GM23338 (cell line): Measurements from ENCODE around the gene IL11. TPM values are rescaled to one million over a fixed set of nuclear protein-coding genes. Genes with fewer than 3 reads are reported as not detected.

ENCODE experiments used
- ATAC-seq: fragments of 200-7000 bp; cut with Tn5 transposase; 3 replicates; pipeline ENCODE4 v1.9.1; 2020
- DNase-seq: peaks from one replicate; pipeline ENCODE4 v3.0.0-alpha.2; 2015; ENCODE audit warnings: low spot score
- H2AFZ ChIP-seq: fragments of 200-600 bp; sonication (generic); 2 replicates; pipeline ENCODE4 v1.8.0; 2016; ENCODE audit warnings: antibody characterized with exemption, mild to moderate bottlenecking, moderate library complexity
- H3F3A ChIP-seq: fragments of 200-600 bp; sonication (generic); replicated peaks from 2 replicates; pipeline ENCODE4 v1.8.0; 2017; ENCODE audit warnings: antibody characterized with exemption, mixed run types, low read depth
- H3K27ac ChIP-seq: fragments of 200-600 bp; sonication (generic); 2 replicates; pipeline ENCODE4 v1.6.1; 2016; ENCODE audit warnings: low read depth
- H3K27me3 ChIP-seq: fragments of 200-600 bp; sonication (generic); 2 replicates; pipeline ENCODE4 v1.8.0; 2016; ENCODE audit warnings: mild to moderate bottlenecking, mixed run types, moderate library complexity; ENCODE audit not compliant: insufficient read depth
- H3K36me3 ChIP-seq: fragments of 200-600 bp; sonication (generic); 2 replicates; pipeline ENCODE4 v1.8.0; 2016; ENCODE audit warnings: mild to moderate bottlenecking; ENCODE audit not compliant: insufficient read depth
- H3K4me1 ChIP-seq: fragments of 200-600 bp; sonication (generic); 2 replicates; pipeline ENCODE4 v1.8.0; 2016; ENCODE audit warnings: mild to moderate bottlenecking, moderate library complexity; ENCODE audit not compliant: insufficient read depth
- H3K4me2 ChIP-seq: fragments of 200-600 bp; sonication (generic); 2 replicates; pipeline ENCODE4 v1.7.1; 2017; ENCODE audit warnings: mixed run types
- H3K4me3 ChIP-seq: fragments of 200-600 bp; sonication (generic); 2 replicates; pipeline ENCODE4 v1.6.1; 2016; ENCODE audit warnings: mixed run types
- H3K79me2 ChIP-seq: fragments of 200-600 bp; sonication (generic); replicated peaks from 2 replicates; pipeline ENCODE4 v1.8.0; 2017; ENCODE audit warnings: mild to moderate bottlenecking; ENCODE audit not compliant: insufficient read depth
- H3K9me2 ChIP-seq: fragments of 200-600 bp; sonication (generic); 2 replicates; pipeline ENCODE4 v1.8.0; 2017; ENCODE audit not compliant: insufficient read depth
- H4K20me1 ChIP-seq: fragments of 200-600 bp; sonication (generic); replicated peaks from 2 replicates; pipeline ENCODE4 v1.8.0; 2017; ENCODE audit warnings: mild to moderate bottlenecking; ENCODE audit not compliant: insufficient read depth
- H3K27ac Mint-ChIP-seq: 2 replicates; pipeline ENCODE4 v1.8.0; 2020; ENCODE audit warnings: inconsistent platforms, mild to moderate bottlenecking, moderate library complexity, mixed read lengths
- H3K27me3 Mint-ChIP-seq: 3 replicates; pipeline ENCODE4 v1.8.0; 2022; ENCODE audit warnings: low read depth, mild to moderate bottlenecking, moderate library complexity, mixed read lengths, inconsistent platforms; ENCODE audit not compliant: insufficient read depth, poor library complexity
- H3K36me3 Mint-ChIP-seq: 3 replicates; pipeline ENCODE4 v1.8.0; 2021; ENCODE audit warnings: low read depth, mild to moderate bottlenecking, inconsistent platforms, moderate library complexity, mixed read lengths
- H3K4me1 Mint-ChIP-seq: 3 replicates; pipeline ENCODE4 v1.8.0; 2020; ENCODE audit warnings: mild to moderate bottlenecking, inconsistent platforms, mixed read lengths
- H3K4me3 Mint-ChIP-seq: 3 replicates; pipeline ENCODE4 v1.8.0; 2021; ENCODE audit warnings: moderate library complexity, mild to moderate bottlenecking, inconsistent platforms, mixed read lengths
- H3K9me3 Mint-ChIP-seq: 3 replicates; pipeline ENCODE4 v1.8.0; 2020; ENCODE audit warnings: moderate library complexity, mild to moderate bottlenecking, inconsistent platforms, mixed read lengths
- CREB1 ChIP-seq: fragments of 250-450 bp; sonication (Bioruptor Pico); IDR thresholded peaks from 2 replicates; pipeline ENCODE4 v1.5.0; 2020; ENCODE audit warnings: low read depth, mild to moderate bottlenecking, moderate library complexity
- ETS1 ChIP-seq: IDR thresholded peaks from 2 replicates; pipeline ENCODE4 v1.6.1; 2016; ENCODE audit warnings: antibody characterized with exemption
- EZH2 ChIP-seq: fragments of 200-600 bp; sonication (generic); IDR thresholded peaks from one replicate; pipeline ENCODE4 v1.8.0; 2017; ENCODE audit warnings: antibody characterized with exemption, mild to moderate bottlenecking, low read depth; ENCODE audit not compliant: unreplicated experiment
- EZH2phosphoT487 ChIP-seq: fragments of 200-600 bp; sonication (generic); IDR thresholded peaks from one replicate; pipeline ENCODE4 v1.8.1; 2018; ENCODE audit warnings: antibody characterized with exemption; ENCODE audit not compliant: unreplicated experiment
- JUNB ChIP-seq: IDR thresholded peaks from one replicate; pipeline ENCODE4 v1.6.1; 2016; ENCODE audit warnings: antibody characterized with exemption; ENCODE audit not compliant: unreplicated experiment
- NANOG ChIP-seq: IDR thresholded peaks from 2 replicates; pipeline ENCODE4 v1.6.1; 2016; ENCODE audit warnings: antibody characterized with exemption, borderline replicate concordance
- POLR2AphosphoS5 ChIP-seq: IDR thresholded peaks from 2 replicates; pipeline ENCODE4 v1.6.1; 2016; ENCODE audit warnings: antibody characterized with exemption, low read depth
- REST ChIP-seq: IDR thresholded peaks from one replicate; pipeline ENCODE4 v1.6.1; 2018; ENCODE audit warnings: antibody characterized with exemption; ENCODE audit not compliant: unreplicated experiment
- STAT1 ChIP-seq: IDR thresholded peaks from one replicate; pipeline ENCODE4 v1.6.1; 2016; ENCODE audit warnings: antibody characterized with exemption; ENCODE audit not compliant: unreplicated experiment
- ZNF114 ChIP-seq: fragments of 250-450 bp; sonication (Bioruptor Pico); IDR thresholded peaks from 2 replicates; pipeline ENCODE4 v1.5.0; 2020; ENCODE audit warnings: mild to moderate bottlenecking, moderate library complexity
- ZNF331 ChIP-seq: fragments of 250-450 bp; sonication (Bioruptor Pico); IDR thresholded peaks from 2 replicates; pipeline ENCODE4 v1.5.0; 2020; ENCODE audit warnings: low read depth, mild to moderate bottlenecking, moderate library complexity
- ZNF462 ChIP-seq: fragments of 250-450 bp; sonication (Bioruptor Pico); IDR thresholded peaks from 2 replicates; pipeline ENCODE4 v1.5.0; 2020; ENCODE audit warnings: mild to moderate bottlenecking, moderate library complexity
- polyA plus RNA-seq: library from polyadenylated mRNA; unstranded; fragments of >200 nt; fragmentation: Nextera tagmentation; extraction: Ambion mirVana; gene quantifications from 2 replicates; pipeline ENCODE4 v1.2.1, GENCODE V29; 2016
- total RNA-seq: library from RNA; depleted of rRNA; stranded (reverse); fragments of >200 nt; shearing (Covaris generic); gene quantifications from 2 replicates; pipeline ENCODE4 v1.2.3, GENCODE V29; 2014
- TF ChIP-seq, protein P1 (sequence below), 2 experiments: fragments of 200-600 bp in 1 of 2; sonication (generic) in 1 of 2; conservative IDR thresholded peaks; 2 replicates each; pipeline versions ENCODE4 v1.5.1 to v1.6.1; 2016 to 2017; ENCODE audit warnings: antibody characterized with exemption in 2 of 2, low read depth in 2 of 2, mild to moderate bottlenecking in 2 of 2, moderate library complexity in 1 of 2

Gene IL11
- total and polyA plus RNA-seq, 2 experiments from 2014 or later: 0.58 to 2.2 TPM

DNA sequence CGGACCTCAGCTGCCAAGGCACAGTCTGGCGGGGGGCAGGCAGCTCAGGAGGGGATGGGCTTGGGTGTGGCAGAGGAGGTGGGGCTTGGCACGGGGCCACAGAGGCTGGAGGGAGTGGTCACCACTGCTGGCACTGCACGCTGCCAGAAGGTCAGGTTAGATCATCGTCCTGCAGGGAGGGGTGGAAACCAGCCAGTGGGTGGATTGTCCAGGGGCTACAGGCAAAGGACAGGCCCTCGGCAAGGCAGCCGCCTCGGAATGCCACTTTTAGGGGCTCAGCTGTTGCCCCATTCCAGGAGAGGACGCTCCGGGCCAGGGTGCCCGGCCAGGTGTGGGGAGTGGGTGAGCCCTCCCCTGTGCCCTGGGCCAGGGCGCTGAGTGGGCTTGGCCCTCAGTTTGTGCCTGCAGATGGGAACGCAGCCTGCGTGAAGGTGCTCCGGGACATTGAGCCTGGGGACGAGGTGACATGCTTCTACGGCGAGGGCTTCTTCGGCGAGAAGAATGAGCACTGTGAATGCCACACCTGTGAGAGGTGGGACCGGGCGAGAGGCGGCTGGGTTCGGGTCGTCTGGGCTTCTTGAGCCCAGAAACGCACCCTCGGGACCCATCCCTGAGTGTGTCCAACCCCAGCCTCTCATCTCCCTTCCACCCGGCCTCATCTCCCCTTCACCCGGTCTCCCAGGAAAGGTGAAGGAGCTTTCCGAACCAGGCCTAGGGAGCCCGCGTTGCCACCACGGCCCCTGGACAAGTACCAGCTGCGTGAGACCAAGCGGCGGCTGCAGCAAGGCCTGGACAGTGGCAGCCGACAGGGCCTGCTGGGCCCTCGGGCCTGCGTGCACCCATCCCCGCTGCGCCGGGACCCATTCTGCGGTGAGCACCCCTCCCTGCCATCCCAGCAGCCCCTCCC lies 24.2 kb downstream of the IL11 start:
- Histone ChIP-seq H3K27me3 (peaks cover 3% of the 10 kb centered on the region; the same call in 1 of the 2 replicates), H3K36me3 (no peaks in the 10 kb centered on the region; the same call in 1 of the 2 replicates), H3K27ac (no peak overlapping the region), H3K4me1 (peaks cover 43% of the 10 kb centered on the region), H4K20me1 (0 out of 2 replicates have a peak, but pooled peaks cover 3% of the 10 kb centered on the region), H2AFZ (no peak overlapping the region), H3K79me2 (no peaks in the 10 kb centered on the region), H3K4me3 (no peak overlapping the region), H3K4me2 (no peak overlapping the region), H3F3A (peaks cover 17% of the 10 kb centered on the region), H3K9me2 (no peaks in the 10 kb centered on the region)
- peak overlapping the region; percentile 48; the same call in 1 of the 2 replicates for H3K27ac Mint-ChIP-seq
- H3K9me3 Mint-ChIP-seq: no peaks in the 10 kb centered on the region
- peaks cover 46% of the 10 kb centered on the region for H3K4me1 Mint-ChIP-seq
- no peak for DNase-seq
- peaks cover 39% of the 10 kb centered on the region for H3K36me3 Mint-ChIP-seq
- no peak for TF ChIP-seq CREB1 (CRISPR knock-in tag)
- no peak for TF ChIP-seq EZH2
- TF ChIP-seq EZH2phosphoT487: no peak
- TF ChIP-seq, protein P1, sequence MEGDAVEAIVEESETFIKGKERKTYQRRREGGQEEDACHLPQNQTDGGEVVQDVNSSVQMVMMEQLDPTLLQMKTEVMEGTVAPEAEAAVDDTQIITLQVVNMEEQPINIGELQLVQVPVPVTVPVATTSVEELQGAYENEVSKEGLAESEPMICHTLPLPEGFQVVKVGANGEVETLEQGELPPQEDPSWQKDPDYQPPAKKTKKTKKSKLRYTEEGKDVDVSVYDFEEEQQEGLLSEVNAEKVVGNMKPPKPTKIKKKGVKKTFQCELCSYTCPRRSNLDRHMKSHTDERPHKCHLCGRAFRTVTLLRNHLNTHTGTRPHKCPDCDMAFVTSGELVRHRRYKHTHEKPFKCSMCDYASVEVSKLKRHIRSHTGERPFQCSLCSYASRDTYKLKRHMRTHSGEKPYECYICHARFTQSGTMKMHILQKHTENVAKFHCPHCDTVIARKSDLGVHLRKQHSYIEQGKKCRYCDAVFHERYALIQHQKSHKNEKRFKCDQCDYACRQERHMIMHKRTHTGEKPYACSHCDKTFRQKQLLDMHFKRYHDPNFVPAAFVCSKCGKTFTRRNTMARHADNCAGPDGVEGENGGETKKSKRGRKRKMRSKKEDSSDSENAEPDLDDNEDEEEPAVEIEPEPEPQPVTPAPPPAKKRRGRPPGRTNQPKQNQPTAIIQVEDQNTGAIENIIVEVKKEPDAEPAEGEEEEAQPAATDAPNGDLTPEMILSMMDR (conservative IDR thresholded peaks at IDR 0.05; ENCODE audit: low read depth in 2 of 2): no peak
- no peak for TF ChIP-seq REST
- TF ChIP-seq JUNB: no peak
- TF ChIP-seq ZNF462 (CRISPR knock-in tag): no peak
- TF ChIP-seq ETS1: no peak
- TF ChIP-seq ZNF331 (CRISPR knock-in tag): no peak
- TF ChIP-seq STAT1: no peak
- no peak for TF ChIP-seq POLR2AphosphoS5
- no peak for TF ChIP-seq ZNF114 (CRISPR knock-in tag)
- no peak for TF ChIP-seq NANOG
- H3K4me3 Mint-ChIP-seq: no peak overlapping the region
- H3K27me3 Mint-ChIP-seq: peaks cover 25% of the 10 kb centered on the region
- no peak for ATAC-seq
